H1 (cell line): ENCODE measurements around the gene DMC1. TPM values are rescaled to one million over a fixed set of nuclear protein-coding genes. Genes with fewer than 3 reads are reported as not detected.

Source experiments
- CTCF ChIA-PET: fragments of 300-600 bp; sonication (Branson Sonifier 250); formaldehyde crosslinking; loops from one replicate; lab custom pipeline; 2021; ENCODE audit not compliant: partially characterized antibody; lab: Charles Lee
- POLR2A ChIA-PET: fragments of 300-600 bp; sonication (Branson Sonifier 250); formaldehyde crosslinking; loops from one replicate; lab custom pipeline; 2021; ENCODE audit warnings: inconsistent platforms; ENCODE audit not compliant: partially characterized antibody; lab: Charles Lee
- DNase-seq, 2 experiments: peaks; one replicate each; pipeline versions ENCODE4 v3.0.0 to v3.0.0-alpha.2; 2010 to 2022; ENCODE audit warnings: low spot score in 2 of 2, low read depth in 1 of 2, mixed read lengths in 1 of 2
- FAIRE-seq: peaks from 2 replicates; lab custom pipeline; 2011; peaks lifted over from hg19 to GRCh38; lab: Jason Lieb, UNC
- H2AFZ ChIP-seq: 2 replicates; pipeline ENCODE4 v1.8.1; 2012; ENCODE audit warnings: low read length, inconsistent platforms
- H2AK5ac ChIP-seq: 2 replicates; pipeline ENCODE4 v1.6.1; 2013; ENCODE audit warnings: low read depth, low read length
- H2BK120ac ChIP-seq: replicated peaks from 2 replicates; pipeline ENCODE3; 2013; ENCODE audit warnings: low read depth, low read length, inconsistent platforms
- H2BK12ac ChIP-seq: 2 replicates; pipeline ENCODE4 v1.6.1; 2013; ENCODE audit warnings: low read depth, low read length
- H2BK15ac ChIP-seq: 2 replicates; pipeline ENCODE4 v1.6.1; 2013; ENCODE audit warnings: low read length
- H2BK20ac ChIP-seq: 2 replicates; pipeline ENCODE4 v1.6.1; 2013; ENCODE audit warnings: low read length
- H2BK5ac ChIP-seq: 2 replicates; pipeline ENCODE4 v1.6.1; 2013; ENCODE audit warnings: low read depth, low read length
- H3K14ac ChIP-seq: 2 replicates; pipeline ENCODE4 v1.6.1; 2013; ENCODE audit warnings: inconsistent platforms; ENCODE audit not compliant: insufficient read length
- H3K18ac ChIP-seq: 2 replicates; pipeline ENCODE4 v1.6.1; 2013; ENCODE audit warnings: low read length; ENCODE audit errors: extremely low read depth
- H3K23ac ChIP-seq: 2 replicates; pipeline ENCODE4 v1.6.1; 2013; ENCODE audit warnings: inconsistent platforms; ENCODE audit not compliant: insufficient read length
- H3K23me2 ChIP-seq: 2 replicates; pipeline ENCODE4 v1.6.1; 2013; ENCODE audit warnings: low read depth, low read length
- H3K27ac ChIP-seq: 2 replicates; pipeline ENCODE4 v1.6.1; 2011; ENCODE audit warnings: low read depth, low read length, inconsistent platforms
- H3K27me3 ChIP-seq, 4 experiments: replicated peaks in 1 of 4; 1 replicate in 1 of 4; 2 replicates in 3 of 4; pipeline versions ENCODE4 v1.6.1 to v1.8.1; 2011 to 2013; ENCODE audit warnings: low read length in 3 of 4, mild to moderate bottlenecking in 3 of 4, inconsistent platforms in 2 of 4, mixed read lengths in 2 of 4, moderate library complexity in 1 of 4; ENCODE audit not compliant: control insufficient read depth in 3 of 4, insufficient read depth in 3 of 4; ENCODE audit errors: extremely low read depth in 1 of 4
- H3K36me3 ChIP-seq, 4 experiments: 2 replicates each; pipeline versions ENCODE4 v1.6.1 to v1.8.1; 2011 to 2013; ENCODE audit warnings: mild to moderate bottlenecking in 4 of 4, low read length in 3 of 4, moderate library complexity in 2 of 4, control low read depth in 1 of 4, inconsistent platforms in 1 of 4; ENCODE audit not compliant: insufficient read depth in 4 of 4, control insufficient read depth in 2 of 4
- H3K4ac ChIP-seq: replicated peaks from 2 replicates; pipeline ENCODE3; 2013; ENCODE audit warnings: low read length, low read depth, mixed read lengths, inconsistent platforms; ENCODE audit not compliant: insufficient read length
- H3K4me1 ChIP-seq, 4 experiments: replicated peaks in 1 of 4; 1 replicate in 1 of 4; 2 replicates in 3 of 4; pipeline versions ENCODE4 v1.6.1 to v1.8.1; 2011 to 2013; ENCODE audit warnings: low read length in 3 of 4, inconsistent platforms in 2 of 4, mixed read lengths in 1 of 4; ENCODE audit not compliant: insufficient read depth in 4 of 4, control insufficient read depth in 3 of 4
- H3K4me2 ChIP-seq, 2 experiments: 2 replicates each; pipeline versions ENCODE4 v1.6.1 to v1.8.1; 2011 to 2013; ENCODE audit warnings: low read depth in 2 of 2, low read length in 2 of 2, control low read depth in 1 of 2, inconsistent platforms in 1 of 2, mild to moderate bottlenecking in 1 of 2; ENCODE audit not compliant: insufficient read depth in 1 of 2
- H3K4me3 ChIP-seq, 4 experiments: fragments of 200-600, 300-600 bp in 1 of 4; sonication (generic), shearing (Covaris generic), sonication (Bioruptor Twin) in 1 of 4; 2 replicates each; pipeline versions ENCODE4 v1.5.1 to v1.8.1; 2011 to 2016; ENCODE audit warnings: low read length in 4 of 4, low read depth in 3 of 4, control low read depth in 2 of 4, inconsistent platforms in 2 of 4, mild to moderate bottlenecking in 2 of 4, mixed read lengths in 1 of 4, moderate library complexity in 1 of 4; ENCODE audit not compliant: insufficient read depth in 2 of 4; ENCODE audit errors: extremely low read depth in 1 of 4
- H3K56ac ChIP-seq: replicated peaks from 2 replicates; pipeline ENCODE3; 2013; ENCODE audit warnings: low read depth, mild to moderate bottlenecking, mixed read lengths, low read length, inconsistent platforms; ENCODE audit not compliant: insufficient read length
- H3K79me1 ChIP-seq: 2 replicates; pipeline ENCODE4 v1.6.1; 2013; ENCODE audit warnings: low read depth, low read length, control low read depth
- H3K79me2 ChIP-seq, 2 experiments: 2 replicates each; pipeline versions ENCODE4 v1.6.1 to v1.8.1; 2012 to 2013; ENCODE audit warnings: low read length in 2 of 2, mild to moderate bottlenecking in 2 of 2, inconsistent platforms in 1 of 2; ENCODE audit not compliant: insufficient read depth in 2 of 2, control insufficient read depth in 1 of 2
- H3K9ac ChIP-seq, 4 experiments: replicated peaks in 1 of 4; 1 replicate in 1 of 4; 2 replicates in 3 of 4; pipeline versions ENCODE4 v1.6.1 to v1.8.1; 2011 to 2013; ENCODE audit warnings: low read depth in 3 of 4, low read length in 3 of 4, control low read depth in 2 of 4, mild to moderate bottlenecking in 2 of 4, moderate library complexity in 2 of 4, inconsistent platforms in 1 of 4; ENCODE audit errors: extremely low read depth in 1 of 4
- H3K9me3 ChIP-seq, 2 experiments: 2 replicates each; pipeline versions ENCODE4 v1.6.1 to v1.8.1; 2012 to 2013; ENCODE audit warnings: mild to moderate bottlenecking in 2 of 2, moderate library complexity in 2 of 2, control low read depth in 1 of 2, inconsistent platforms in 1 of 2, low read depth in 1 of 2, low read length in 1 of 2, mixed read lengths in 1 of 2; ENCODE audit not compliant: insufficient read depth in 2 of 2
- H4K20me1 ChIP-seq, 2 experiments: replicated peaks in 1 of 2; 2 replicates each; pipeline versions ENCODE3 to v1.8.1; 2011 to 2013; ENCODE audit warnings: inconsistent platforms in 2 of 2, low read length in 2 of 2, mild to moderate bottlenecking in 1 of 2; ENCODE audit not compliant: insufficient read depth in 2 of 2, control insufficient read depth in 1 of 2
- H4K5ac ChIP-seq: 2 replicates; pipeline ENCODE4 v1.6.1; 2013; ENCODE audit warnings: low read length, low read depth, mixed read lengths, inconsistent platforms; ENCODE audit not compliant: insufficient read length
- H4K8ac ChIP-seq: 2 replicates; pipeline ENCODE4 v1.8.0; 2013; ENCODE audit warnings: mild to moderate bottlenecking, moderate library complexity, low read length, inconsistent platforms; ENCODE audit not compliant: insufficient read depth; ENCODE audit errors: extremely low read depth
- H4K91ac ChIP-seq: replicated peaks from 2 replicates; pipeline ENCODE3; 2013; ENCODE audit warnings: low read length, mixed read lengths, inconsistent platforms; ENCODE audit not compliant: insufficient read length
- KDM4A ChIP-seq: IDR thresholded peaks from one replicate; pipeline ENCODE4 v1.7.1; 2012; ENCODE audit warnings: low read depth, mild to moderate bottlenecking, moderate library complexity, low read length, inconsistent platforms; ENCODE audit not compliant: severe bottlenecking
- POLR2A ChIP-seq, 2 experiments: IDR thresholded peaks; 1 replicate in 1 of 2; 2 replicates in 1 of 2; pipeline ENCODE4 v1.6.1; 2011; ENCODE audit warnings: low read depth in 2 of 2, low read length in 2 of 2, mild to moderate bottlenecking in 2 of 2; ENCODE audit errors: control extremely low read depth in 1 of 2
- WGBS, 2 experiments: shearing (Covaris generic) in 1 of 2; methylation state at CpG; one replicate each; pipeline versions ENCODE4 v1.1.6 to v1.1.7; 2013 to 2015; ENCODE audit warnings: low lambda C conversion rate in 2 of 2, mixed read lengths in 2 of 2, inconsistent platforms in 1 of 2, low coverage in 1 of 2, missing lambda C conversion rate in 1 of 2; ENCODE audit not compliant: insufficient replicate concordance in 2 of 2, insufficient coverage in 1 of 2, insufficient read length in 1 of 2; ENCODE audit errors: extremely low coverage in 1 of 2, missing lambda C conversion rate in 1 of 2; 5-methylcytosine and 5-hydroxymethylcytosine counted together
- polyA plus RNA-seq, 7 experiments: library from polyadenylated mRNA; depleted of rRNA in 3 of 7; stranded (reverse) in 5 of 7; unstranded in 2 of 7; fragments of >200 nt in 5 of 7; fragments of 200-250 nt in 2 of 7; gene quantifications; 1 replicate in 5 of 7; 2 replicates in 1 of 7; 4 replicates in 1 of 7; pipeline versions ENCODE4 v1.2.1 to v1.2.3, GENCODE V29; 2011 to 2013; ENCODE audit warnings: missing spikeins in 2 of 7, mixed read lengths in 2 of 7
- total RNA-seq: library from RNA; stranded (reverse); fragmentation: NEBNext Ultra II Directional; extraction: Animal tissue kit (Norgen Biotek cat#: 25700); gene quantifications from 2 replicates; pipeline ENCODE4 v1.2.1, GENCODE V29; 2021

Gene DMC1
- total and polyA plus RNA-seq, 2 of the 8 experiments (the other 6 are each of a cell fraction or from before 2014, with no cell fraction given) = 3.8 to 7.2 TPM

- DNase-seq (no peak), FAIRE-seq (no peak)
- peaks cover 61 to 100% (median 90%) of the 10 kb centered on the region in 4 experiments for H3K36me3 ChIP-seq
- POLR2A ChIA-PET = interaction anchor here (0.8 to 40.8 kb wide), 10 partner anchors 0 to 95 kb away, joined by 3 to 1102 read pairs (median 8); partner anchors contain the start of gene KDELR3
- peaks cover 8 to 9% of the 10 kb centered on the region in 2 experiments for H4K20me1 ChIP-seq
- no peaks in the 10 kb centered on the region; the same call in 1 of the 2 replicates for H3K79me1 ChIP-seq
- no peak overlapping the region for H4K91ac ChIP-seq
- no peak overlapping the region for H3K18ac ChIP-seq
- no peak overlapping the region for H3K4ac ChIP-seq
- H4K8ac ChIP-seq = peak overlapping the region; percentile 4; the same call in 1 of the 2 replicates
- H3K27ac ChIP-seq = no peak overlapping the region
- H3K9ac ChIP-seq = no peak overlapping the region
- H2BK120ac ChIP-seq = no peak overlapping the region
- no peak overlapping the region for H2BK12ac ChIP-seq
- no peak overlapping the region for H3K23ac ChIP-seq
- no peak overlapping the region for H3K4me3 ChIP-seq
- no peak overlapping the region for H2AFZ ChIP-seq
- H4K5ac ChIP-seq = no peak overlapping the region
- no peak overlapping the region for H2BK15ac ChIP-seq
- no peaks in the 10 kb centered on the region for H3K23me2 ChIP-seq
- no peak overlapping the region for H3K14ac ChIP-seq
- peaks cover 0 to 3% of the 10 kb centered on the region in 2 experiments; a peak in 2 of 4 replicates for H3K79me2 ChIP-seq
- peaks cover 0 to 4% (median 3%) of the 10 kb centered on the region in 4 experiments; a peak in 2 of 7 replicates for H3K4me1 ChIP-seq
- H3K4me2 ChIP-seq = no peak overlapping the region
- WGBS, 2 experiments = 95% methylated on average over 17 of the region's 17 CpGs; no CpG with 5 or more reads in 1 of the 2 experiments
- H3K27me3 ChIP-seq = no peaks in the 10 kb centered on the region
- no peaks in the 10 kb centered on the region for H3K9me3 ChIP-seq
- no peak overlapping the region for H2BK5ac ChIP-seq
- no peak overlapping the region for H2BK20ac ChIP-seq
- H3K56ac ChIP-seq = no peak overlapping the region
- H2AK5ac ChIP-seq = no peak overlapping the region
- TF ChIP-seq POLR2A (IDR thresholded peaks at IDR 0.05; ENCODE audit: control extremely low read depth in 1 of 2, low read depth in 2 of 2, low read length in 2 of 2) (peak in 1 of 2 experiments; percentile 15; a peak in 1 of 3 replicates), KDM4A (no peak)
- TF ChIP-seq, all 59 proteins: peak for 1
- CTCF ChIA-PET = interaction anchor here (0.6 to 1.4 kb wide), 5 partner anchors 13 to 85 kb away, joined by 3 to 5 read pairs (median 3); no protein-coding TSS in a partner anchor
Observed at GRCh38 chr22:38489142-38489541, 80.8 kb downstream of the DMC1 start.
